Measurements from ENCODE around the gene TMOD4. TPM values are rescaled to one million over a fixed set of nuclear protein-coding genes. Genes with fewer than 3 reads are reported as not detected.

Gene TMOD4
- total and polyA plus RNA-seq, 2 of the 13 experiments (the other 11 are each of a cell fraction or from before 2014, with no cell fraction given): 0.66 TPM; not detected in 1

DNA sequence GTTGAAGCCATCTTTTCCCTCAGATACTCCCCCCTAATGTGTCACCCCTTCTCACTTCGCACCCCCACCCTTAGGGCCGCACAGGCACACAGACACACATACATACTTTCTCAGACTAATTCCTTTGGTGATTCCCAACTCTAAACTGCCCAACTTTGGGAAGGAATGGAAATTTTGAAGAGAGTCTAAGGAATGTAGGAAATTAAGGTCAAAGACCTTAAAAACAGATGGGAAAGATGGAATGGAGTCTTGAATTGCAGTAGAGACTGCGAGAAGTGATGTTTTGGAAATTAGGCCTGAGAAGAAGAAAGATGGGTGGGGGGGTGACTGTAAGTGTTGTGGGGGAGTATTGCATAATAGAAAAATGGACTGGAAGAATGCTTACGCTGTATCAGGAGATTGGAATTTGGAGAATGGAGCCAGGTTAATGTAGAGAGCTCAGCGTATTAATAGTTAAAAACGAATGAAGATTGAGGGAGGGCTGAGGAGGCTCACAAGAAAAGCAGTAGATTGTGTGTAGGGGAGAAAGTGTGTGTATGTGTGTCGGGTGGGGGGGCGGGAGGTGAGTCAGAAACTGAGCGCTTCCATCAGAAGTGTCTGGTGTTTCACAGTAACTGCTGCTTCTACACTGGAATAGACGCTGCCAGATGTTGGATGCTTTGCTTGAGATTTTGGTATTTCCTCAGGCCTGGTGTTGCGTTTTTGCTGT, 24.2 kb upstream of the TMOD4 start (continued):
- no peak for TF ChIP-seq KAT2B (IDR thresholded peaks at IDR 0.05; ENCODE audit: borderline replicate concordance, low read depth, low read length)
- TF ChIP-seq MED13 (CRISPR knock-in tag; IDR thresholded peaks at IDR 0.05): no peak
- TF ChIP-seq SMARCC2 (IDR thresholded peaks at IDR 0.05): no peak
- TF ChIP-seq, protein P1, sequence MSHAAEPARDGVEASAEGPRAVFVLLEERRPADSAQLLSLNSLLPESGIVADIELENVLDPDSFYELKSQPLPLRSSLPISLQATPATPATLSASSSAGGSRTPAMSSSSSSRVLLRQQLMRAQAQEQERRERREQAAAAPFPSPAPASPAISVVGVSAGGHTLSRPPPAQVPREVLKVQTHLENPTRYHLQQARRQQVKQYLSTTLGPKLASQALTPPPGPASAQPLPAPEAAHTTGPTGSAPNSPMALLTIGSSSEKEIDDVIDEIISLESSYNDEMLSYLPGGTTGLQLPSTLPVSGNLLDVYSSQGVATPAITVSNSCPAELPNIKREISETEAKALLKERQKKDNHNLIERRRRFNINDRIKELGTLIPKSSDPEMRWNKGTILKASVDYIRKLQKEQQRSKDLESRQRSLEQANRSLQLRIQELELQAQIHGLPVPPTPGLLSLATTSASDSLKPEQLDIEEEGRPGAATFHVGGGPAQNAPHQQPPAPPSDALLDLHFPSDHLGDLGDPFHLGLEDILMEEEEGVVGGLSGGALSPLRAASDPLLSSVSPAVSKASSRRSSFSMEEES (CRISPR knock-in tag; IDR thresholded peaks at IDR 0.05): no peak
- TF ChIP-seq, protein P2, sequence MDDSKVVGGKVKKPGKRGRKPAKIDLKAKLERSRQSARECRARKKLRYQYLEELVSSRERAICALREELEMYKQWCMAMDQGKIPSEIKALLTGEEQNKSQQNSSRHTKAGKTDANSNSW (CRISPR knock-in tag; IDR thresholded peaks at IDR 0.05; ENCODE audit: borderline replicate concordance): no peak
- TF ChIP-seq SAP130 (CRISPR knock-in tag; IDR thresholded peaks at IDR 0.05; ENCODE audit: low read depth): peak; percentile 6; the same call in 1 of the 2 replicates
- TF ChIP-seq MTA1 (CRISPR knock-in tag; IDR thresholded peaks at IDR 0.05; ENCODE audit: borderline replicate concordance): no peak
- no peak for TF ChIP-seq HOXA3 (CRISPR knock-in tag; IDR thresholded peaks at IDR 0.05)
- no peak for TF ChIP-seq MAFG (CRISPR knock-in tag; IDR thresholded peaks at IDR 0.05)
- TF ChIP-seq, protein P3, sequence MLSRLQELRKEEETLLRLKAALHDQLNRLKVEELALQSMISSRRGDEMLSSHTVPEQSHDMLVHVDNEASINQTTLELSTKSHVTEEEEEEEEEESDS (CRISPR knock-in tag; IDR thresholded peaks at IDR 0.05; ENCODE audit: borderline replicate concordance): no peak
- 0 out of 2 replicates have a peak, but pooled peaks have one; percentile 26 for TF ChIP-seq RBFOX2 (IDR thresholded peaks at IDR 0.05; ENCODE audit: low read depth, low read length)
- TF ChIP-seq ATF7 (IDR thresholded peaks at IDR 0.05): no peak
- no peak for TF ChIP-seq ATF7 (CRISPR knock-in tag; IDR thresholded peaks at IDR 0.05)
- no peak for TF ChIP-seq ZSCAN25 (CRISPR knock-in tag; IDR thresholded peaks at IDR 0.05)
- no peak for TF ChIP-seq ZNF160 (CRISPR knock-in tag; IDR thresholded peaks at IDR 0.05)
- no peak for TF ChIP-seq YEATS2 (CRISPR knock-in tag; IDR thresholded peaks at IDR 0.05; ENCODE audit: borderline replicate concordance)
- TF ChIP-seq ZNF672 (CRISPR knock-in tag; IDR thresholded peaks at IDR 0.05): no peak

All from HepG2 (cell line).